Prostate gland (tissue), 2 donors: ENCODE results near the gene FLVCR1. TPM values are rescaled to one million over a fixed set of nuclear protein-coding genes. Genes with fewer than 3 reads are reported as not detected.
A peak's percentile ranks its signal among the peaks of the same experiment; 100 is the strongest.

Experiments
- DNase-seq: peaks from one replicate; pipeline ENCODE4 v3.0.0-alpha.2; 2019; ENCODE audit warnings: low spot score
- H3K27ac ChIP-seq, 2 donors: fragments of 200-600 bp; sonication (generic); 2 replicates each; pipeline ENCODE4 v1.5.1; 2017 to 2019
- H3K27me3 ChIP-seq: fragments of 200-600 bp; sonication (generic); replicated peaks from 2 replicates; pipeline ENCODE4 v1.5.1; 2019; ENCODE audit not compliant: insufficient read depth
- H3K36me3 ChIP-seq, 2 donors: fragments of 200-600 bp; sonication (generic); 1 replicate in 1 of 2; 2 replicates in 1 of 2; pipeline versions ENCODE4 v1.5.1 to v1.8.1; 2017 to 2019
- H3K4me1 ChIP-seq: fragments of 200-600 bp; sonication (generic); replicated peaks from 2 replicates; pipeline ENCODE4 v1.5.1; 2019
- H3K4me3 ChIP-seq, 2 donors: fragments of 200-600 bp; sonication (generic); 2 replicates each; pipeline ENCODE4 v1.5.1; 2017 to 2019
- H3K9me3 ChIP-seq: fragments of 200-600 bp; sonication (generic); 2 replicates; pipeline ENCODE4 v1.5.1; 2017
- CTCF ChIP-seq, 4 experiments: fragments of 200-600 bp in 2 of 4; fragments of 450-650 bp in 2 of 4; sonication (generic) in 2 of 4; IDR thresholded peaks; 1 replicate in 3 of 4; 2 replicates in 1 of 4; pipeline ENCODE4 v1.5.1; 2016 to 2019; ENCODE audit warnings: antibody characterized with exemption in 4 of 4, mild to moderate bottlenecking in 2 of 4, moderate library complexity in 2 of 4
- POLR2A ChIP-seq: fragments of 450-650 bp; IDR thresholded peaks from one replicate; pipeline ENCODE4 v1.6.1; 2016; ENCODE audit warnings: antibody characterized with exemption, mild to moderate bottlenecking
- POLR2AphosphoS5 ChIP-seq: sonication (generic); formaldehyde crosslinking; IDR thresholded peaks from one replicate; pipeline ENCODE4 v1.6.1; 2017; ENCODE audit warnings: antibody characterized with exemption
- WGBS: methylation state at CpG from one replicate; pipeline ENCODE4 v1.1.5; 2018; 5-methylcytosine and 5-hydroxymethylcytosine counted together
- intact Hi-C: fragments of 100-400 bp; cut with DNase I; formaldehyde crosslinking; loops from one replicate; pipeline ENCODE4 v1.14.2; 2022
- total RNA-seq, 2 donors: library from RNA; depleted of rRNA; stranded (reverse); fragments of >200 nt; gene quantifications; one replicate each; pipeline ENCODE4 v1.1.0, GENCODE V29; 2016

The FLVCR1 gene
- total RNA-seq, 2 donors from 2014 or later: 11.1 to 13.4 TPM

- Histone ChIP-seq H3K4me1 (no peaks in the 10 kb centered on the region), H3K27ac (no peak overlapping the region), H3K9me3 (no peaks in the 10 kb centered on the region), H3K36me3 (no peaks in the 10 kb centered on the region), H3K4me3 (no peak overlapping the region), H3K27me3 (no peaks in the 10 kb centered on the region)
- WGBS: 72% methylated on average over 12 of the region's 13 CpGs
- DNase-seq: no peak
- TF ChIP-seq CTCF (IDR thresholded peaks at IDR 0.05) (peak in 2 of 4 experiments; percentile 7 to 11), POLR2AphosphoS5 (no peak)
- intact Hi-C loops: no loop called here
These were observed 57.4 kb downstream of the FLVCR1 start for GRCh38 chr1:212915245-212916091.

GRCh38 chr1:212916481-212917133, 58.5 kb downstream of the FLVCR1 start:
- 12% methylated on average over 22 of the region's 23 CpGs for WGBS
- no peak overlapping the region for H3K4me3 ChIP-seq

GRCh38 chr1:212917134-212917485, 59.0 kb downstream of the FLVCR1 start:
- no peak overlapping the region for H3K4me3 ChIP-seq
- TF ChIP-seq CTCF (IDR thresholded peaks at IDR 0.05) (no peak), POLR2A (no peak), POLR2AphosphoS5 (no peak)
- intact Hi-C loops: no loop called here

More at GRCh38 chr1:212916481-212917133, 58.5 kb downstream of the FLVCR1 start:
- TF ChIP-seq CTCF (IDR thresholded peaks at IDR 0.05) (no peak), POLR2A (no peak), POLR2AphosphoS5 (no peak)
- intact Hi-C loops: no loop called here
- H3K36me3 ChIP-seq: no peaks in the 10 kb centered on the region
- H3K9me3 ChIP-seq: no peaks in the 10 kb centered on the region
- H3K4me1 ChIP-seq: no peaks in the 10 kb centered on the region
- peak; percentile 10 for DNase-seq
- no peaks in the 10 kb centered on the region for H3K27me3 ChIP-seq
- no peak overlapping the region for H3K27ac ChIP-seq

DNA sequence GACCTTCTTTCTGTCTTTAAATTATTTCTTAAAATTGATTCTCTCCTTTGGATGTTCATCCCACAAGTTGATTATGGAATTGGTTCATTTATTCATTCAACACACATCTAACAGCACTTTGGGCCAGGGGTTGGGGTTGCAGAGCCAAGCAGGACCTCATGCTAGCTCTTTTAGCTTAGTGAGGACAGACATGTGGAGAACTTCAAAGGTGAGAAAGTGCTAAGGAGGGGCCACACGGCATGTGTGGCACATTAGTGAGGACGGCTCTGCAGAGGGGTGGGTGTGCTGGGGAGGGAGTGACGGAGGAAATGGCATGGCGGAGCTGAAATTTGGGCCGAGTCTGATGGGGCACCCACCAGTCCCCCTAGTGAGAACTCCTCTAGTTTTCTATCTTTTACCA, 59.8 kb downstream of the FLVCR1 start:
- H3K27me3 ChIP-seq: no peaks in the 10 kb centered on the region
- H3K4me1 ChIP-seq: no peaks in the 10 kb centered on the region
- no peak for DNase-seq
- TF ChIP-seq POLR2AphosphoS5 (no peak), CTCF (IDR thresholded peaks at IDR 0.05) (no peak), POLR2A (no peak)
- H3K4me3 ChIP-seq: no peak overlapping the region
- intact Hi-C loops: no loop called here
- H3K9me3 ChIP-seq: no peaks in the 10 kb centered on the region
- no peak overlapping the region for H3K27ac ChIP-seq
- no peaks in the 10 kb centered on the region for H3K36me3 ChIP-seq
- whole genome bisulfite sequencing: 85% methylated on average over 5 of the region's 5 CpGs

More at GRCh38 chr1:212917134-212917485, 59.0 kb downstream of the FLVCR1 start:
- H3K9me3 ChIP-seq: no peaks in the 10 kb centered on the region
- no peaks in the 10 kb centered on the region for H3K36me3 ChIP-seq
- DNase-seq: no peak
- 59% methylated on average over 9 of the region's 9 CpGs for WGBS
- H3K27me3 ChIP-seq: no peaks in the 10 kb centered on the region
- H3K27ac ChIP-seq: no peak overlapping the region
- H3K4me1 ChIP-seq: no peaks in the 10 kb centered on the region
